Kidney (tissue), 14 donors: ENCODE data around the gene DNAJC27. TPM values are rescaled to one million over a fixed set of nuclear protein-coding genes. Genes with fewer than 3 reads are reported as not detected.

Source experiments
- DNase-seq, 5 donors: peaks; one replicate each; pipeline ENCODE4 v3.0.0-alpha.2; 2013 to 2020
- FAIRE-seq: peaks from 2 replicates; lab custom pipeline; 2012; peaks lifted over from hg19 to GRCh38; lab: Jason Lieb, UNC
- H3K27ac ChIP-seq, 2 donors: one replicate each; pipeline ENCODE4 v1.7.0; 2013; ENCODE audit warnings: low read depth in 2 of 2, low read length in 2 of 2, inconsistent platforms in 1 of 2
- H3K27me3 ChIP-seq: one replicate; pipeline ENCODE4 v1.7.1; 2013; ENCODE audit warnings: low read length, inconsistent platforms; ENCODE audit not compliant: control insufficient read depth, insufficient read depth
- H3K36me3 ChIP-seq, 3 donors: one replicate each; pipeline versions ENCODE4 v1.7.0 to v1.7.1; 2013; ENCODE audit warnings: low read length in 3 of 3, control low read depth in 1 of 3, inconsistent platforms in 1 of 3; ENCODE audit not compliant: insufficient read depth in 3 of 3, control insufficient read depth in 2 of 3
- H3K4me1 ChIP-seq, 3 donors: one replicate each; pipeline versions ENCODE4 v1.7.0 to v1.7.1; 2013; ENCODE audit warnings: low read length in 3 of 3, inconsistent platforms in 1 of 3, low read depth in 1 of 3; ENCODE audit not compliant: control insufficient read depth in 2 of 3, insufficient read depth in 2 of 3
- H3K4me3 ChIP-seq, 3 donors: one replicate each; pipeline versions ENCODE4 v1.7.0 to v1.8.1; 2013; ENCODE audit warnings: low read length in 3 of 3, control low read depth in 1 of 3, inconsistent platforms in 1 of 3
- H3K9ac ChIP-seq, 3 donors: one replicate each; pipeline versions ENCODE4 v1.7.0 to v1.7.1; 2013; ENCODE audit warnings: low read length in 3 of 3, control low read depth in 1 of 3, inconsistent platforms in 1 of 3
- H3K9me3 ChIP-seq, 3 donors: one replicate each; pipeline versions ENCODE4 v1.7.0 to v1.7.1; 2013; ENCODE audit warnings: low read length in 3 of 3, control low read depth in 1 of 3, inconsistent platforms in 1 of 3; ENCODE audit not compliant: control insufficient read depth in 2 of 3, insufficient read depth in 1 of 3
- CTCF ChIP-seq: IDR thresholded peaks from 3 replicates; pipeline ENCODE4 v1.5.1; 2012; ENCODE audit warnings: mild to moderate bottlenecking, moderate library complexity, borderline replicate concordance; ENCODE audit not compliant: insufficient read depth; ENCODE audit errors: extremely low read depth
- intact Hi-C: fragments of 100-400 bp; cut with DNase I; formaldehyde crosslinking; loops from one replicate; pipeline ENCODE4 v1.11.1; 2022
- polyA plus RNA-seq: library from polyadenylated mRNA; stranded (reverse); fragments of 350-450 nt; fragmentation: Illumina TruSeq; extraction: RNeasy Lipid Tissue Mini Kit (QIAGEN cat#74804); gene quantifications from one replicate; pipeline ENCODE4 v1.2.3, GENCODE V29; 2014; ENCODE audit warnings: low read depth, low replicate concordance; ENCODE audit not compliant: insufficient read depth
- total RNA-seq: library from RNA; stranded (reverse); fragmentation: NEBNext Ultra II Directional; extraction: Animal tissue kit (Norgen Biotek cat#: 25700); gene quantifications from one replicate; pipeline ENCODE4 v1.2.1, GENCODE V29; 2021
- donor health status: control.
- donor health status: control.
- donor health status: control.
- donor health status: control.
- donor health status: control.
- donor health status: DM: yes; HTN: yes; CAD: no.
- donor health status: Normal renal cell carcinoma (clear cell type).

The DNAJC27 gene
- total and polyA plus RNA-seq, 2 donors from 2014 or later, result 3.2 to 11.4 TPM

GRCh38 chr2:24909555-24910177, 62.1 kb downstream of the DNAJC27 start:
- intact Hi-C loops, result no loop called here
- DNase-seq (no peak), FAIRE-seq (no peak)
- no peak for TF ChIP-seq CTCF
- H3K9ac ChIP-seq, result no peak overlapping the region
- no peak overlapping the region for H3K4me3 ChIP-seq
- no peaks in the 10 kb centered on the region for H3K4me1 ChIP-seq
- no peaks in the 10 kb centered on the region for H3K27me3 ChIP-seq
- no peaks in the 10 kb centered on the region for H3K36me3 ChIP-seq
- H3K9me3 ChIP-seq, result peaks cover 0 to 3% (median 0%) of the 10 kb centered on the region in 3 donors
- H3K27ac ChIP-seq, result no peak overlapping the region

GRCh38 chr2:24908461-24908901, 63.3 kb downstream of the DNAJC27 start:
- H3K27me3 ChIP-seq, result no peaks in the 10 kb centered on the region
- FAIRE-seq (no peak), DNase-seq (peak in 1 of 5 donors; percentile 13)
- no peak for TF ChIP-seq CTCF
- no peaks in the 10 kb centered on the region for H3K36me3 ChIP-seq
- H3K9me3 ChIP-seq, result peaks cover 0 to 3% (median 0%) of the 10 kb centered on the region in 3 donors
- no peak overlapping the region for H3K4me3 ChIP-seq
- H3K4me1 ChIP-seq, result no peaks in the 10 kb centered on the region
- H3K9ac ChIP-seq, result no peak overlapping the region
- H3K27ac ChIP-seq, result no peak overlapping the region
- intact Hi-C loops, result no loop called here

GRCh38 chr2:24907116-24907515, 64.6 kb downstream of the DNAJC27 start:
- FAIRE-seq (no peak), DNase-seq (peak in 1 of 5 donors; percentile 25)
- Histone ChIP-seq H3K9me3 (peaks cover 0 to 3% (median 0%) of the 10 kb centered on the region in 3 donors), H3K27me3 (no peaks in the 10 kb centered on the region), H3K4me3 (no peak overlapping the region), H3K27ac (no peak overlapping the region), H3K9ac (no peak overlapping the region), H3K4me1 (no peaks in the 10 kb centered on the region), H3K36me3 (no peaks in the 10 kb centered on the region)
- intact Hi-C loops, result no loop called here
- no peak for TF ChIP-seq CTCF
